LNCAP (cell line): Measurements from ENCODE around the gene LPP.

Experiments used
- CTCF ChIP-seq: fragments of 450-650 bp; IDR thresholded peaks from 2 replicates; pipeline ENCODE4 v1.5.1; 2017; ENCODE audit warnings: mild to moderate bottlenecking

LPP gene

GRCh38 chr3:188789251-188789650 lies 635.3 kb downstream of the LPP start:
- no peak for TF ChIP-seq CTCF

- TF ChIP-seq CTCF: no peak
These were observed 637.4 kb downstream of the LPP start for GRCh38 chr3:188791311-188791710.

GRCh38 chr3:188792793-188793192 lies 638.8 kb downstream of the LPP start:
- no peak for TF ChIP-seq CTCF

DNA sequence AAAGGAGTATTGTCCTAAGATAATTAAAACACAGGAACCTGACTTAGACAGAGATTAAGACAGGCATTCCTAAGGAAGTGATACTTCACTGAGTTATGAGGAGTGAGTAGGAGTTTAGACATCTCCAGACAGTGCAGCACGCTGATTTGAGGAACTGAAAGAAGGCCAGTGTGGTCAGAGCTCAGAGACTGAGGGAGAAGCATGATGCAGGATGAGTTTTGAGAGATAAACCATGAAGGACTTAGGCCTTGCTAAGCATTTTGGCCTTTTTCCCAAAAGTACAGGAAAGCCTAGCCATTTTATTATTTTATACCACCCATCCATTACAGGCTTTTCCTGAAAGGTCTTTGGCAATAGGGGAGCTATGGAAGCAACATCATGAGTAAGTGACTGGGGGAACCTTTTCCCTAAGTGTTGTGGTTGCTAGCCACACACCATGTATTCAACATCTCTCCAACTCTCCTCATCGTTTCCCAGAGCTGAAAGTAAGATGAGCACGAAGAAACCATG lies 642.2 kb downstream of the LPP start:
- no peak for TF ChIP-seq CTCF

DNA sequence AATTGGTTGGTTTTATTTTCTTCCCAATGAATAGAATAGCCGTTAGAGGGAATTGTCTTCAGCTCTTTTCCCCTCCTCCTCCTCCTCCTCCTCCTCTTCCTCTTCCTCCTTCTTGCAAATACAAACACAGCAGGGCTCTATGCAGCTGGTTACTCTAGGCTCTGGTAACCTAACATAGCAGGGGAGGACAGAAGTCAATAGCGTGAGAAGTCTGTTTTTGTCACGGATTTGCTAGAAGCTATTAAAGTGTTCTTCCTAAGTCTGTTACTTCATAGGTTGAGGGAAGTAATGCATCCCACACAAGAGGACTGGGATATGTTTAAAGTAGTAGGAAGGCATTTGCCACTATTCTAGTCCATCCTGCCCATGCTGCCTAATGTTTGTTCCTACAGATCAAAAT lies 643.1 kb downstream of the LPP start:
- TF ChIP-seq CTCF: no peak

DNA sequence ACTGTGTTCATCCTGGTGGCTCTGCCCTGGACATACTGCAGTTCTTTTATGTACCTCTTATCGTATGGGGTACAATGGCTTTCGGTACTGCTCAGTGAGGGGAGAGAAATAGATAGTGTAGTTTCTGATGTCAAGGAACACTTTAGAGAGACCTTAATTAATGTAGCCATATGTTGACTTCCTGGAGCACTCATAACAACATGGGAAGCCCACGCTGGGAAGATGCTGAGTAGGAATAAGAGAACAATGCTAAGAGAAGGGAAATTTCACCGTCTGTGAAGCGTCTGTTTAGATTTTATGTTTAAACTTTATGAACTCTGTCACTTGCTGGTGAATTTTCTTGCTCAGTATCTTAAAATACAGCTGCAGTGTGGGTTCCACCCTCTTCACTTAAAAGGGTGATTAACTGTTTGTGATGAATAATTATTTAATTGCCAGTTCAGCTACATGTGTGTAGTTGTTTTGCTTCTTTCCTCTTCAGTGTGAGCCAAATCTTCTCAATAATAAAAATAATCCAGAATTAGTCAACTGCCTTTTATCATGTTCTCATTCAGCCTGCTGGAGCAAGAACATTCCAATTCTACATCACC lies 644.7 kb downstream of the LPP start:
- no peak for TF ChIP-seq CTCF

DNA sequence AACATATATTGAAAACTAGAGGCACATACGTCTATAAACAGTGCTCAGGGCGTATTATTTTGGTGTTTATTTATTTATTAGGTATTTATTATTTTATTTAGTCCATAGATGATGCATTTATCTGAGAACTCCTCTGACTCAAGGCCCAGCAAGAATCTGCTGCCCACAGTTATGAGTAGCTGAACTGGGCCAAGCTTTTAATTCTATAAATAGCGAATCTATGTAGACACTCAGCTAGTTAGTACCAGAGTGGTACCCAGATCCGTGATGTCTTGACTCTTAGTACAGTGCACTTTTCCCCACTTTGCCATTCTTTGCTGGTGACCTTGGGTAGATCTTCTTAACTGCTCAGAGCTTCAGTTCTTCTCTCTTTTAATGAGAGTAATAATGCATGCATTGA lies 647.4 kb downstream of the LPP start:
- no peak for TF ChIP-seq CTCF

DNA sequence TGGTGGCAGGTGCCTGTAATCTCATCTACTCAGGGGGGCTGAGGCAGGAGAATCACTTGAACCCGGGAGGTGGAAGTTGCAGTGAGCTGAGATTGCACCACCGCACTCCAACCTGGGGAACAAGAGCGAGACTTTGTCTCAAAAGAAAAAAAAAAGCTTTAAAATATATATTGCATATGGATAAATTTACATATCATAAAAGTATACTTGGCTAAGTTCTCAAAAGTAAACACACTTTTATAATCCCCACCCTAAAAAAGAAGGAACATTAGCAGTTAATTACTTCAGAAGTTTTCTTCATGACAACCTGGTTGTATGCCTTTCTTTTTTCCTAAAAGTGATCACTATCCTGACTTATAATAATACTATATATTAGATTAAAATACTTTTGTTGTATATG lies 648.7 kb downstream of the LPP start:
- no peak for TF ChIP-seq CTCF
